Hepatocyte (in vitro differentiated cells): ENCODE results near the gene MDM2. TPM values are rescaled to one million over a fixed set of nuclear protein-coding genes. Genes with fewer than 3 reads are reported as not detected.

Experiments used
- DNase-seq: peaks from one replicate; pipeline ENCODE4 v3.0.0-alpha.2; 2016; ENCODE audit warnings: low spot score
- H2AFZ ChIP-seq: fragments of 200-600 bp; sonication (generic); 2 replicates; pipeline ENCODE4 v1.6.0; 2016; ENCODE audit warnings: antibody characterized with exemption, mild to moderate bottlenecking
- H3K27ac ChIP-seq: fragments of 200-600 bp; sonication (generic); 2 replicates; pipeline ENCODE4 v1.5.1; 2016; ENCODE audit warnings: mild to moderate bottlenecking
- H3K27me3 ChIP-seq: fragments of 200-600 bp; sonication (generic); 2 replicates; pipeline ENCODE4 v1.6.1; 2016
- H3K36me3 ChIP-seq: fragments of 200-600 bp; sonication (generic); replicated peaks from 2 replicates; pipeline ENCODE4 v1.5.1; 2016; ENCODE audit warnings: low read depth; ENCODE audit not compliant: insufficient read depth
- H3K4me1 ChIP-seq: fragments of 200-600 bp; sonication (generic); 2 replicates; pipeline ENCODE4 v1.5.1; 2016; ENCODE audit warnings: mild to moderate bottlenecking, moderate library complexity; ENCODE audit not compliant: insufficient read depth
- H3K4me2 ChIP-seq: fragments of 200-600 bp; sonication (generic); 2 replicates; pipeline ENCODE4 v1.6.0; 2016
- H3K4me3 ChIP-seq: fragments of 200-600 bp; sonication (generic); 2 replicates; pipeline ENCODE4 v1.5.1; 2016; ENCODE audit warnings: mild to moderate bottlenecking
- H3K79me2 ChIP-seq: fragments of 200-600 bp; sonication (generic); 2 replicates; pipeline ENCODE4 v1.6.0; 2017; ENCODE audit warnings: mild to moderate bottlenecking
- H3K9me2 ChIP-seq: fragments of 200-600 bp; sonication (generic); replicated peaks from 2 replicates; pipeline ENCODE4 v1.6.0; 2017; ENCODE audit warnings: mild to moderate bottlenecking; ENCODE audit not compliant: insufficient read depth
- H3K9me3 ChIP-seq: fragments of 200-600 bp; sonication (generic); 2 replicates; pipeline ENCODE4 v1.5.1; 2016; ENCODE audit warnings: low read depth, mild to moderate bottlenecking
- H4K20me1 ChIP-seq: fragments of 200-600 bp; sonication (generic); 2 replicates; pipeline ENCODE4 v1.6.0; 2016; ENCODE audit warnings: mild to moderate bottlenecking; ENCODE audit not compliant: insufficient read depth, poor library complexity, severe bottlenecking
- CTCF ChIP-seq: fragments of 200-600 bp; sonication (generic); IDR thresholded peaks from 2 replicates; pipeline ENCODE4 v1.5.1; 2016; ENCODE audit warnings: antibody characterized with exemption, mild to moderate bottlenecking; ENCODE audit not compliant: poor library complexity
- EZH2 ChIP-seq: fragments of 200-600 bp; sonication (generic); IDR thresholded peaks from 2 replicates; pipeline ENCODE4 v1.6.1; 2016; ENCODE audit warnings: antibody characterized with exemption, mild to moderate bottlenecking, borderline replicate concordance
- EZH2phosphoT487 ChIP-seq: fragments of 200-600 bp; sonication (generic); IDR thresholded peaks from one replicate; pipeline ENCODE4 v1.6.1; 2018; ENCODE audit warnings: antibody characterized with exemption, mild to moderate bottlenecking, low read depth, moderate library complexity; ENCODE audit not compliant: unreplicated experiment, severe bottlenecking
- WGBS: methylation state at CpG from one replicate; pipeline ENCODE4 v1.1.6; 2016; ENCODE audit warnings: low lambda C conversion rate; ENCODE audit errors: missing lambda C conversion rate; 5-methylcytosine and 5-hydroxymethylcytosine counted together
- polyA plus RNA-seq: library from polyadenylated mRNA; unstranded; fragments of >200 nt; fragmentation: Nextera tagmentation; extraction: Ambion mirVana; gene quantifications from 2 replicates; pipeline ENCODE4 v1.2.1, GENCODE V29; 2016
- total RNA-seq: library from RNA; depleted of rRNA; stranded (reverse); fragments of >200 nt; gene quantifications from 2 replicates; pipeline ENCODE4 v1.2.3, GENCODE V29; 2014

The MDM2 gene
- total and polyA plus RNA-seq, 2 experiments from 2014 or later = 42.0 to 77.4 TPM

GRCh38 chr12:68878846-68879245 is 70.9 kb downstream of the MDM2 start:
- Histone ChIP-seq H3K27ac (no peak overlapping the region), H3K36me3 (no peaks in the 10 kb centered on the region), H2AFZ (no peak overlapping the region), H3K27me3 (no peaks in the 10 kb centered on the region), H3K79me2 (no peaks in the 10 kb centered on the region), H4K20me1 (no peaks in the 10 kb centered on the region), H3K9me2 (no peaks in the 10 kb centered on the region), H3K4me1 (no peaks in the 10 kb centered on the region), H3K4me3 (no peak overlapping the region), H3K9me3 (no peaks in the 10 kb centered on the region), H3K4me2 (no peak overlapping the region)
- 97% methylated on average over 4 of the region's 4 CpGs for WGBS
- DNase-seq = no peak
- TF ChIP-seq EZH2 (no peak), CTCF (no peak), EZH2phosphoT487 (no peak)

- no peak for DNase-seq
- 83% methylated on average over 5 of the region's 5 CpGs for WGBS
- H3K79me2 ChIP-seq = no peaks in the 10 kb centered on the region
Observed at GRCh38 chr12:68880660-68881325, 72.8 kb downstream of the MDM2 start.

GRCh38 chr12:68882251-68882964 is 74.4 kb downstream of the MDM2 start:
- Histone ChIP-seq H3K36me3 (no peaks in the 10 kb centered on the region), H3K9me2 (no peaks in the 10 kb centered on the region), H3K4me3 (no peak overlapping the region), H3K4me2 (no peak overlapping the region), H3K27me3 (no peaks in the 10 kb centered on the region), H3K4me1 (no peaks in the 10 kb centered on the region), H2AFZ (no peak overlapping the region), H3K79me2 (no peaks in the 10 kb centered on the region), H3K27ac (no peak overlapping the region), H4K20me1 (no peaks in the 10 kb centered on the region), H3K9me3 (no peaks in the 10 kb centered on the region)
- no peak for DNase-seq
- TF ChIP-seq EZH2phosphoT487 (no peak), EZH2 (no peak), CTCF (no peak)
- WGBS = 96% methylated on average over 4 of the region's 4 CpGs

More at GRCh38 chr12:68880660-68881325, 72.8 kb downstream of the MDM2 start:
- Histone ChIP-seq H3K4me1 (no peaks in the 10 kb centered on the region), H3K4me3 (no peak overlapping the region), H3K27ac (no peak overlapping the region), H4K20me1 (no peaks in the 10 kb centered on the region), H2AFZ (no peak overlapping the region), H3K27me3 (no peaks in the 10 kb centered on the region), H3K36me3 (no peaks in the 10 kb centered on the region), H3K9me3 (no peaks in the 10 kb centered on the region), H3K9me2 (no peaks in the 10 kb centered on the region), H3K4me2 (no peak overlapping the region)
- TF ChIP-seq EZH2 (no peak), EZH2phosphoT487 (no peak), CTCF (no peak)
